Lung (tissue), 12 donors: Measurements from ENCODE around the gene SYNGR3. TPM values are rescaled to one million over a fixed set of nuclear protein-coding genes. Genes with fewer than 3 reads are reported as not detected.

Experiments used
- ATAC-seq: fragments of 200-7000 bp; cut with Tn5 transposase; one replicate; pipeline ENCODE4 v1.9.1; 2020; ENCODE audit warnings: moderate number of reproducible peaks; ENCODE audit not compliant: insufficient read depth, low FRiP score
- DNase-seq, 3 donors: peaks; one replicate each; pipeline ENCODE4 v3.0.0-alpha.2; 2013 to 2017
- H3K27ac ChIP-seq, 2 donors: one replicate each; pipeline ENCODE4 v1.5.1; 2013; ENCODE audit warnings: mild to moderate bottlenecking in 2 of 2, moderate library complexity in 2 of 2, control low read depth in 1 of 2, inconsistent platforms in 1 of 2, low read depth in 1 of 2, low read length in 1 of 2
- H3K27me3 ChIP-seq, 3 donors: one replicate each; pipeline ENCODE4 v1.5.1; 2013; ENCODE audit warnings: low read length in 2 of 3; ENCODE audit not compliant: control insufficient read depth in 3 of 3, insufficient read depth in 3 of 3
- H3K36me3 ChIP-seq, 4 donors: one replicate each; pipeline ENCODE4 v1.5.1; 2013; ENCODE audit warnings: low read length in 4 of 4, mild to moderate bottlenecking in 1 of 4, moderate library complexity in 1 of 4; ENCODE audit not compliant: control insufficient read depth in 4 of 4, insufficient read depth in 4 of 4
- H3K4me1 ChIP-seq, 5 donors: one replicate each; pipeline ENCODE4 v1.5.1; 2013; ENCODE audit warnings: low read length in 5 of 5, mild to moderate bottlenecking in 2 of 5, moderate library complexity in 1 of 5; ENCODE audit not compliant: control insufficient read depth in 5 of 5, insufficient read depth in 5 of 5
- H3K4me3 ChIP-seq: one replicate; pipeline ENCODE4 v1.5.1; 2013; ENCODE audit warnings: mild to moderate bottlenecking, control low read depth, moderate library complexity
- H3K9ac ChIP-seq, 2 donors: one replicate each; pipeline ENCODE4 v1.5.1; 2013; ENCODE audit warnings: low read length in 2 of 2, control low read depth in 1 of 2; ENCODE audit not compliant: insufficient read depth in 1 of 2
- H3K9me3 ChIP-seq, 4 donors: one replicate each; pipeline ENCODE4 v1.5.1; 2013; ENCODE audit warnings: low read length in 3 of 4, mild to moderate bottlenecking in 1 of 4, moderate library complexity in 1 of 4; ENCODE audit not compliant: control insufficient read depth in 4 of 4, insufficient read depth in 3 of 4
- CTCF ChIP-seq: IDR thresholded peaks from 2 replicates; pipeline ENCODE4 v1.5.1; 2012; ENCODE audit warnings: mild to moderate bottlenecking; ENCODE audit errors: control extremely low read depth, extremely low read depth
- WGBS, 2 donors: extraction: QIAGEN DNeasy Blood & Tissue Kit; methylation state at CpG; one replicate each; pipeline ENCODE4 v1.1.7; 2013; 5-methylcytosine and 5-hydroxymethylcytosine counted together
- polyA plus RNA-seq, 2 donors: library from polyadenylated mRNA; stranded (reverse); fragments of 200-250 nt; gene quantifications; one replicate each; pipeline ENCODE4 v1.2.1, GENCODE V29; 2013
- total RNA-seq, 2 donors: library from RNA; depleted of rRNA in 1 of 2; stranded (reverse); fragments of >200 nt in 1 of 2; gene quantifications; one replicate each; pipeline ENCODE4 v1.2.1, GENCODE V29; 2014 to 2021
- donor health status: control.
- donor health status: control.
- donor health status: Bipolar disorder and iron deficiency.
- donor health status: healthy.
- donor health status: DM: yes; HTN: yes; CAD: no.

SYNGR3 gene
- total and polyA plus RNA-seq, 4 donors, result 0.10 to 0.69 (median 0.43) TPM

- H3K9ac ChIP-seq, result no peak overlapping the region
- TF ChIP-seq CTCF, result no peak
- WGBS, 2 donors, result 37 to 56% methylated on average over 29 of the region's 29 CpGs
Measured at GRCh38 chr16:2039274-2040031, 49.7 kb downstream of the SYNGR3 start.

GRCh38 chr16:2040041-2040786, 50.4 kb downstream of the SYNGR3 start:
- Histone ChIP-seq H3K4me3 (no peak overlapping the region), H3K9ac (no peak overlapping the region), H3K9me3 (no peaks in the 10 kb centered on the region), H3K27ac (peak overlapping the region; percentile 70 to 89), H3K4me1 (peaks cover 3 to 81% (median 67%) of the 10 kb centered on the region in 5 donors), H3K27me3 (no peaks in the 10 kb centered on the region), H3K36me3 (peaks cover 0 to 20% (median 12%) of the 10 kb centered on the region in 4 donors)
- no peak for TF ChIP-seq CTCF
- 68 to 71% methylated on average over 24 of the region's 24 CpGs for WGBS, 2 donors
- DNase-seq, result no peak
- no peak for ATAC-seq

More at GRCh38 chr16:2039274-2040031, 49.7 kb downstream of the SYNGR3 start:
- ATAC-seq (no peak), DNase-seq (peak; percentile 99 to 100 (median 99))
- Histone ChIP-seq H3K36me3 (peaks cover 0 to 20% (median 12%) of the 10 kb centered on the region in 4 donors), H3K27ac (peak overlapping the region; percentile 70 to 89), H3K4me3 (no peak overlapping the region), H3K27me3 (no peaks in the 10 kb centered on the region), H3K4me1 (peaks cover 3 to 89% (median 70%) of the 10 kb centered on the region in 5 donors), H3K9me3 (no peaks in the 10 kb centered on the region)

- Histone ChIP-seq H3K4me1 (peaks cover 3 to 76% (median 70%) of the 10 kb centered on the region in 5 donors), H3K36me3 (peaks cover 0 to 20% (median 12%) of the 10 kb centered on the region in 4 donors), H3K27me3 (no peaks in the 10 kb centered on the region), H3K27ac (peak overlapping the region in 1 of 2 donors; percentile 89), H3K9me3 (no peaks in the 10 kb centered on the region), H3K9ac (no peak overlapping the region), H3K4me3 (no peak overlapping the region)
- DNase-seq (no peak), ATAC-seq (no peak)
- TF ChIP-seq CTCF, result no peak
- 62 to 78% methylated on average over 20 of the region's 20 CpGs for WGBS, 2 donors
Measured at GRCh38 chr16:2040787-2041522, 51.2 kb downstream of the SYNGR3 start.
